PC-3 (cell line): ENCODE data around the gene KCTD11.

Source experiments
- EZH2 ChIP-seq: fragments of 300-600 bp; sonication (generic); IDR thresholded peaks from one replicate; pipeline ENCODE4 v1.6.1; 2017; ENCODE audit warnings: antibody characterized with exemption, mild to moderate bottlenecking, low read length; ENCODE audit not compliant: unreplicated experiment
- TF ChIP-seq, protein P1 (sequence below): fragments of 300-600 bp; sonication (generic); conservative IDR thresholded peaks from 2 replicates; pipeline ENCODE4 v1.5.1; 2017; ENCODE audit warnings: antibody characterized with exemption, low read depth, mild to moderate bottlenecking, low read length

- TF ChIP-seq, protein P1, sequence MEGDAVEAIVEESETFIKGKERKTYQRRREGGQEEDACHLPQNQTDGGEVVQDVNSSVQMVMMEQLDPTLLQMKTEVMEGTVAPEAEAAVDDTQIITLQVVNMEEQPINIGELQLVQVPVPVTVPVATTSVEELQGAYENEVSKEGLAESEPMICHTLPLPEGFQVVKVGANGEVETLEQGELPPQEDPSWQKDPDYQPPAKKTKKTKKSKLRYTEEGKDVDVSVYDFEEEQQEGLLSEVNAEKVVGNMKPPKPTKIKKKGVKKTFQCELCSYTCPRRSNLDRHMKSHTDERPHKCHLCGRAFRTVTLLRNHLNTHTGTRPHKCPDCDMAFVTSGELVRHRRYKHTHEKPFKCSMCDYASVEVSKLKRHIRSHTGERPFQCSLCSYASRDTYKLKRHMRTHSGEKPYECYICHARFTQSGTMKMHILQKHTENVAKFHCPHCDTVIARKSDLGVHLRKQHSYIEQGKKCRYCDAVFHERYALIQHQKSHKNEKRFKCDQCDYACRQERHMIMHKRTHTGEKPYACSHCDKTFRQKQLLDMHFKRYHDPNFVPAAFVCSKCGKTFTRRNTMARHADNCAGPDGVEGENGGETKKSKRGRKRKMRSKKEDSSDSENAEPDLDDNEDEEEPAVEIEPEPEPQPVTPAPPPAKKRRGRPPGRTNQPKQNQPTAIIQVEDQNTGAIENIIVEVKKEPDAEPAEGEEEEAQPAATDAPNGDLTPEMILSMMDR, result no peak
- TF ChIP-seq EZH2, result no peak
Observed at GRCh38 chr17:7314719-7315569, 37.0 kb upstream of the KCTD11 start, which contains the start of gene GPS2.
